Heart right ventricle (tissue), 16 donors: Measurements from ENCODE around the gene ZNF385C. TPM values are rescaled to one million over a fixed set of nuclear protein-coding genes. Genes with fewer than 3 reads are reported as not detected.
A peak's percentile ranks its signal among the peaks of the same experiment; 100 is the strongest.

Source experiments
- ATAC-seq, 8 donors: fragments of 200-7000 bp; cut with Tn5 transposase; one replicate each; pipeline ENCODE4 v1.9.1; 2020; ENCODE audit warnings: mild to moderate bottlenecking in 8 of 8, moderate library complexity in 8 of 8, moderate number of reproducible peaks in 1 of 8
- DNase-seq, 2 donors: peaks; one replicate each; pipeline ENCODE4 v3.0.0-alpha.2; 2020
- H3K27ac ChIP-seq, 10 donors: fragments of 200-600 bp; sonication (generic) in 2 of 10; one replicate each; pipeline versions ENCODE4 v1.5.0 to v1.8.0; 2020 to 2022; ENCODE audit warnings: mild to moderate bottlenecking in 3 of 10
- H3K27me3 ChIP-seq, 7 donors: fragments of 200-600 bp; one replicate each; pipeline ENCODE4 v1.8.0; 2021 to 2022; ENCODE audit warnings: mild to moderate bottlenecking in 2 of 7
- H3K36me3 ChIP-seq, 9 donors: fragments of 200-600 bp; sonication (generic) in 1 of 9; one replicate each; pipeline versions ENCODE4 v1.5.0 to v1.8.0; 2020 to 2022; ENCODE audit warnings: mild to moderate bottlenecking in 2 of 9
- H3K4me1 ChIP-seq, 9 donors: fragments of 200-600 bp; sonication (generic) in 1 of 9; one replicate each; pipeline versions ENCODE4 v1.5.0 to v1.8.0; 2020 to 2022; ENCODE audit warnings: mild to moderate bottlenecking in 4 of 9
- H3K4me3 ChIP-seq, 10 donors: fragments of 200-600 bp; sonication (generic) in 2 of 10; one replicate each; pipeline versions ENCODE4 v1.5.0 to v1.8.0; 2020 to 2022; ENCODE audit warnings: mild to moderate bottlenecking in 7 of 10, moderate library complexity in 2 of 10
- H3K9me3 ChIP-seq, 11 donors: fragments of 200-600 bp in 10 of 11; sonication (generic) in 2 of 11; one replicate each; pipeline versions ENCODE4 v1.5.0 to v1.8.0; 2013 to 2022; ENCODE audit warnings: mild to moderate bottlenecking in 2 of 11, control low read depth in 1 of 11, moderate library complexity in 1 of 11
- WGBS, 2 donors: extraction: QIAGEN DNeasy Blood & Tissue Kit; methylation state at CpG; one replicate each; pipeline ENCODE4 v1.1.7; 2013; ENCODE audit warnings: inconsistent platforms in 1 of 2; 5-methylcytosine and 5-hydroxymethylcytosine counted together
- intact Hi-C, 10 donors: fragments of 100-400 bp; cut with DNase I; formaldehyde crosslinking; loops; one replicate each; pipeline versions ENCODE4 v1.11.1 to v1.14.2; 2022
- polyA plus RNA-seq, 2 donors: library from polyadenylated mRNA; stranded (reverse); fragments of 200-250 nt; gene quantifications; one replicate each; pipeline ENCODE4 v1.2.3, GENCODE V29; 2013
- total RNA-seq, 10 donors: library from RNA; stranded (reverse); fragmentation: NEBNext Ultra II Directional in 3 of 10; extraction: Animal tissue kit (Norgen Biotek cat#: 25700) in 3 of 10; gene quantifications; one replicate each; pipeline versions ENCODE4 v1.2.1 to v1.2.4, GENCODE V29; 2021 to 2023
- TF ChIP-seq, protein P1 (sequence below), 9 donors: fragments of 200-600 bp; sonication (generic) in 2 of 9; IDR thresholded peaks; one replicate each; pipeline versions ENCODE4 v1.5.0 to v1.8.0; 2021 to 2022; ENCODE audit warnings: antibody characterized with exemption in 9 of 9, mild to moderate bottlenecking in 5 of 9, moderate library complexity in 1 of 9
- donor health status: Arrhythmogenic right ventricular cardiomyopathy.
- donor health status: ischemic (EF 13 %, LVEDD 7.1; RV severe dilation, severe dysfunction).
- donor health status: healthy with polysubstance abuse.
- donor health status: DM: no; HTN: yes; CAD: no.
- donor health status: DM: no; HTN: no; CAD: no.
- donor health status: ischemic (EF 25% LVEDD 6.9; RV normal size, moderate dysfunction).
- donor health status: ischemic (EF 25% LVEDD 5.7; RV mildly dilated, moderate dysfunction).
- donor health status: healthy.
- donor health status: DM: yes; HTN: yes; CAD: no.
- donor health status: Ischemic cardiomyopathy.
- donor health status: ischemic (EF 35%, LVEDD 5.7; RV mildly dilated, moderate dysfunction).
- donor health status: nonischemic (EF 11% LVEDD 7.7; RV severe dilation, severe dysfunction).
- donor health status: DM: yes; HTN: yes; CAD: no.
- donor health status: PGD.
- donor health status: ischemic (EF 29% LVEDD 5.4; RV normal size, mild dysfunction).
- donor health status: nonischemic (EF 23%, LVEDD 6.1; RV moderate dilation, normal function).

ZNF385C gene
- total and polyA plus RNA-seq, 12 donors: 0.09 to 0.56 (median 0.24) TPM; not detected in 1

- Histone ChIP-seq H3K27me3 (peaks cover 4 to 30% (median 22%) of the 10 kb centered on the region in 7 donors), H3K4me3 (peak overlapping the region; percentile 48 to 97 (median 75)), H3K4me1 (peaks cover 0 to 13% (median 7%) of the 10 kb centered on the region in 9 donors), H3K9me3 (no peaks in the 10 kb centered on the region), H3K36me3 (no peaks in the 10 kb centered on the region), H3K27ac (peak overlapping the region in 5 of 10 donors; percentile 32 to 71 (median 41))
- DNase-seq (no peak), ATAC-seq (peak in 4 of 8 donors; percentile 6 to 24 (median 12))
- TF ChIP-seq, protein P1, sequence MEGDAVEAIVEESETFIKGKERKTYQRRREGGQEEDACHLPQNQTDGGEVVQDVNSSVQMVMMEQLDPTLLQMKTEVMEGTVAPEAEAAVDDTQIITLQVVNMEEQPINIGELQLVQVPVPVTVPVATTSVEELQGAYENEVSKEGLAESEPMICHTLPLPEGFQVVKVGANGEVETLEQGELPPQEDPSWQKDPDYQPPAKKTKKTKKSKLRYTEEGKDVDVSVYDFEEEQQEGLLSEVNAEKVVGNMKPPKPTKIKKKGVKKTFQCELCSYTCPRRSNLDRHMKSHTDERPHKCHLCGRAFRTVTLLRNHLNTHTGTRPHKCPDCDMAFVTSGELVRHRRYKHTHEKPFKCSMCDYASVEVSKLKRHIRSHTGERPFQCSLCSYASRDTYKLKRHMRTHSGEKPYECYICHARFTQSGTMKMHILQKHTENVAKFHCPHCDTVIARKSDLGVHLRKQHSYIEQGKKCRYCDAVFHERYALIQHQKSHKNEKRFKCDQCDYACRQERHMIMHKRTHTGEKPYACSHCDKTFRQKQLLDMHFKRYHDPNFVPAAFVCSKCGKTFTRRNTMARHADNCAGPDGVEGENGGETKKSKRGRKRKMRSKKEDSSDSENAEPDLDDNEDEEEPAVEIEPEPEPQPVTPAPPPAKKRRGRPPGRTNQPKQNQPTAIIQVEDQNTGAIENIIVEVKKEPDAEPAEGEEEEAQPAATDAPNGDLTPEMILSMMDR (IDR thresholded peaks at IDR 0.05): no peak
- 1 to 2% methylated on average over 7 of the region's 7 CpGs for WGBS, 2 donors
- intact Hi-C loops: loop anchor here in 1 of 10 donors (1.0 kb wide), 1 partner anchor 25 kb away; no protein-coding TSS in a partner anchor
Measured at GRCh38 chr17:42049834-42050392, 48.4 kb downstream of the ZNF385C start.

GRCh38 chr17:42047343-42047742 is 50.9 kb downstream of the ZNF385C start:
- no peak overlapping the region for H3K4me3 ChIP-seq
- WGBS, 2 donors: 87 to 88% methylated on average over 12 of the region's 12 CpGs
- H3K36me3 ChIP-seq: peaks cover 0 to 7% (median 0%) of the 10 kb centered on the region in 9 donors
- peaks cover 0 to 9% (median under 1%) of the 10 kb centered on the region in 7 donors for H3K27me3 ChIP-seq
- intact Hi-C loops: no loop called here
- no peak overlapping the region for H3K27ac ChIP-seq
- H3K4me1 ChIP-seq: peaks cover 0 to 13% (median 7%) of the 10 kb centered on the region in 9 donors
- ATAC-seq (no peak), DNase-seq (no peak)
- no peaks in the 10 kb centered on the region for H3K9me3 ChIP-seq
- TF ChIP-seq, protein P1 (IDR thresholded peaks at IDR 0.05): no peak

- Histone ChIP-seq H3K4me3 (no peak overlapping the region), H3K36me3 (peaks cover 0 to 7% (median 0%) of the 10 kb centered on the region in 9 donors), H3K9me3 (no peaks in the 10 kb centered on the region), H3K4me1 (peaks cover 0 to 8% (median 7%) of the 10 kb centered on the region in 9 donors), H3K27ac (no peak overlapping the region), H3K27me3 (peaks cover 0 to under 1% (median 0%) of the 10 kb centered on the region in 7 donors)
- TF ChIP-seq, protein P1 (IDR thresholded peaks at IDR 0.05): no peak
- no peak for DNase-seq
- intact Hi-C loops: no loop called here
- 91 to 93% methylated on average over 1 of the region's 1 CpG for WGBS, 2 donors
- ATAC-seq: no peak
Measured at GRCh38 chr17:42045719-42046118, 52.6 kb downstream of the ZNF385C start.

DNA sequence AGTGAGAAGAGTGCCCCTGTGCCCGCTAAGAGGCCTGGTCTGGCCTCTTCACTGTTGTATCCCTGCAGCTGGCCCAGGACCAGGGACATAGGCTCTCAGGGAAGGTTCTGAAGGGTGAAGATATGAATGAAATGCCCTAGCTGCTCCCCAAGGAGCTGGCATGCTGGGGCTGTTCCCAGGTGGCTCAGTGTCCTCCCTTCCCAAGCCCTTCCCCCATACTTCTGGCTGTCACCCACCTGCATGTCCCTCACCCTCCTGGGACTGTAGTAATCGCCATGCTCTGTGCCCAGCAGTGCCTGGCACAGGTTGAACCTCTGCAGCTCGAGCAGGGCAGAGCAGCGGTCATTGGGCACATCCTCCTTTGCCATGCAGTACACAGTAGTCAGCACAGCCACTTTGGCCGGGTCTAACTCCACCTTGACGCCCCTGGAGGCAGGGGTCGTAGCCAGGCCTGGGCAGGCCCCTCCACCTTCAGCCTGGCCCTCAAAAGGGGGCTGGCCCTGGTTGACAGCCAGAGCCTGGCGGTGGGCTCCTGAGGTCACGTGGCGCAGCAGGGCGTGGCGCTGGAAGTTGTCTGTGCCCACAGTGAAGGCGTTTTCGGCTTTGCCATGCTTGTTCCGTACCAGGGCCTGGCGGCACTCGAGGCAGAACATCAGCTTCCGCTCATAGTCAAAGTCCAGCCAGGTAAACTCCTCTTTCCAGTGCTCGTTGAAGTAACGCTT is 55.5 kb downstream of the ZNF385C start:
- Histone ChIP-seq H3K36me3 (peaks cover 0 to 7% (median 0%) of the 10 kb centered on the region in 9 donors), H3K4me3 (no peak overlapping the region), H3K9me3 (no peaks in the 10 kb centered on the region), H3K27me3 (peaks cover 0 to 23% (median 14%) of the 10 kb centered on the region in 7 donors), H3K27ac (no peak overlapping the region), H3K4me1 (peaks cover 0 to 10% (median 5%) of the 10 kb centered on the region in 9 donors)
- intact Hi-C loops: no loop called here
- ATAC-seq: no peak
- no peak for DNase-seq
- TF ChIP-seq, protein P1 (IDR thresholded peaks at IDR 0.05): no peak
- 94 to 95% methylated on average over 20 of the region's 20 CpGs for WGBS, 2 donors
